NCI-H1930 (cell line): ENCODE data around the gene SLC1A3.
A peak's percentile ranks its signal among the peaks of the same experiment; 100 is the strongest.

ENCODE experiments used
- DNase-seq, 2 experiments: peaks; one replicate each; lab custom pipeline; 2025; lab: John Stamatoyannopoulos, UW

Gene SLC1A3

DNA sequence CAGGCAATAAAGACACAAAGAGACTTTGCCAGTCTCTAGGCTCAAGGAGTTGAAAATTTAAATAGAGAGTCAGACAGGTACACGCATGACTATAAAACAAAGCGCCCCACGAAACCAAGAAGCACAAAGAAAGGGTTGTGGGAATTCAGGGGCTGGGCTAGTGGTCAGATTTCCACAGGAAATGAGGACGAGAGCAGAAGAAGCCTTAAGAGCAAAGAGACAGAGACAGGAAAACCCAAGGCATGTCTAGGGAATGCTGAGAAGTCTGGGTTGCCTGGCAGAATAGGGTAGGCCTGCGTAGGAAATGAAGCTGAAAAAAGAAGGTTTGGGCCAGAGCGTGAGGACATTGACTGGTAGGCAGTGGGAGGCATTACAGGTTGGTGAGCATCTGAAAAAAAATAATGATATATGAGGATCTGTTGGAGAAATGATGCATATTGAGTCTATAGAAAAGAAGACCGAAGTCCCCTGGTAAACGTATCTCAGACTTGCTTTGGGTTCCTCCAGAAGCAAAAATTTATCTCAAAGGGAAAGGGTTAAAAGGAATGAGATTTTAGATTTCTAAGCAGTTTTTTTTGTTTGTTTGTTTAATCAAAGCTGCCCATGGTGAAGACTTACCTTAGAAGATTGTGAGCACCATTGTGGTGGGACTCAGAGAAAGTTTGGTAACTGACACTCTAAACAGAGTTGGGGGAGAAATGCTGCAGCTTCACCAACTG lies 51.8 kb downstream of the SLC1A3 start:
- DNase-seq = no peak

DNA sequence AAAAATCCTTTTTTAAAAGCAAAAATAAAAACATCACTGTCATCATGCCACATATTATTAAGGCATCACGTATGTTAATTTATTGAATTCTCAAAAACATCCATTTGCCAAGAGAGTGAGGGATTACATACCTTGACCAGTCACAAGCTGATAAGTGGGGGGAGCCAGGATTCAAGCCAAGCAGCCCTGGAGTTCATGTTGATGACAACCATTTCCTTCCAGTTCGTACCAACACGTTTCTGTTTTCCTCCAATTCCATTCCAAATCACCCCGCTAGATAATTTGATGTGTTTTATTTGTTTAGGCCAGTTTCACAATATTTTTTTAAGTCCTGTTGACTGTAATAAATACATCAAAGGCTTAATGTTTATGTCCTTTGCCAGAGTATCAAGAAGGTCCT lies 53.0 kb downstream of the SLC1A3 start:
- DNase-seq = no peak

DNA sequence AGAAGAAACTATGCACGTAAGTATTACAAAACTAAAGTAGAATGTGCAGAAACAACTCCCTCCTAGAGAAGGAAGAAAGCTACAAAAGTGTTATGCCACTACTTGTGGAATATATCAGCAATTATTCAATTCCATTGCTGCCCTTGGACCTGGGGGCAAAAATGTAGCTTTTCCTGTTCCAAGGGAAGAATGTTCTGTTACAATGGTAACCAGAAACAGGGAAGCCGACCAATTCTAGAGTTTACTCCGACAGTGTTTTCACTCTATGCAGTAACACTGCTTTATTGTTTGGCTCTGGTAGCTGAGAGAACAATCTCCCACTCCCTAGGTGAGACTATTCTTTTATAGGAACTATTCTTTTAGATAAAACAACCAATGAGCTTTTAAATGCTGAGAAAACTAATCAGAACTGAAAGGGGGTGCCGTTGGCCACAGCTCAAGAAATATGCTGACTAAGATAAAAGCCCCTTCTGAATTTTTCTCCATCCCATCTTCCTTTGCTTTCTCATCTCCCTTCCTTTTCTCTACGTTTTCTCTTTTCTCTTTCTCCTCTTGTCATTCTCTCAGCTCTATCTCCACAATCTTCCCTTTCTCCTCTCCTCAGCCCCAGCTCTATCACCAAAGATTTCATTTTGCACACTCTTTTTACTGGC lies 54.1 kb downstream of the SLC1A3 start:
- DNase-seq = no peak

DNA sequence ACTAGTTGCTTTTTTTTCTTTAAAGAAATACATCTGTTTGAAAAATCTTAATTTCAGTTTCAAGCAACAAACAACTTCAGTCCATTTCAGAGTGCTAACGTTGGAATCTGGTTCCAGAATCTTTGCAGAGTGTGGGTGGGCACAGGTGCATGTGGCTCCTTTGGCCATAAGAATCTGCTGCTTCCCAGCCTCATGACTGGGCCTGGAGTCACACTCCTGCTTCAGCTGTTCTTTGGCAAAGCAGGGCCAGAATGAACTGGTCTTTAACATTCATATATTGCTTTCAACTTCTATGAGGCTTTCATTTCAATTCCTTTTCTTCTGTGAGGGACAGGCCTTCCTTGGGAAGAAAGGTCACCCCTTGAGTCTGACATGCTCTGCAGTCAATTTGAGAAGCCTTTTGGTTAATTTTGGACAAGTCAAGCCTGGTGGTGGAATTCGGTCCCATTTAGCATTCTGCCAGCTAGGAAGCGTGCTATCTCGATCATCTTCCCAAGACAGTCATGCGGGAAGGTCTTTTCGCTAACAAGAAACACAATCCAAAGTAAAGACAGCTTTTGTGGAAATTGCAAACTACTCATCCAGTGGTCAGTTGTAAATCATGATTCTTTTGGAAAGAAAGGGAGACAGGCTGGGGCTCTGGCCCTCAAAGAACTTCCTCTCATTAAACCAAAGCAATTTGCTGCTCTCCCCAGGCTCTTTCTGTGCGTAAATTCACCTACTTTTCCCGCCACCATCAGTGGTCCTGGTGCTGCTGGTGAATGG lies 55.2 kb downstream of the SLC1A3 start:
- DNase-seq = no peak

DNA sequence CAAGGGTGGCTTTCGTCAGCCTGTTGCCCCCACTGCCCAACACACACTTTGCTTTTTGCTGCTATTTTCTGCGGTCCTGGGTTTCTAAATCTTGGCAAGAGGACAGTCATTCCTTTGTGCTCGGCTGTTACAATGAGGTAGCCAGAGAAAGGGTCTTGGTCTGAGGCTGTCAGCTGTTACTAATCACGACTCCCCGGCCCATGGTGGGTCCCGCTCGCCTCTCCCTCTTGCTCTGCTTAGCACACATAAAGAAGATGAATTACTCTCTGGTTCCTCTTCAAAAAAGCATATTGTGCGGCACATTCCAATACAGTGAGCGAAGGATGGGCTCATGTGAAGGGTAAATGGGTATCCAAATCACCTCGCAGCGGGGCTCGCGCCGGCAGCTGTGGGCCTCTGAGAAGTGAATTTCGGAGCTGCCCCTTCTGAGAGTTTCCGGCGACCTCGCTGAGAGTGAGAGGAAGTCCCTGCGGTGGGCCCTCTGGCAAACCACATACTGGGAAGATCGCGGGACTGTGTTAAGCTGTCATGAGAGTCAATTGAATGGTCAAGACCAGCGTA lies 56.0 kb downstream of the SLC1A3 start:
- DNase-seq = no peak

DNA sequence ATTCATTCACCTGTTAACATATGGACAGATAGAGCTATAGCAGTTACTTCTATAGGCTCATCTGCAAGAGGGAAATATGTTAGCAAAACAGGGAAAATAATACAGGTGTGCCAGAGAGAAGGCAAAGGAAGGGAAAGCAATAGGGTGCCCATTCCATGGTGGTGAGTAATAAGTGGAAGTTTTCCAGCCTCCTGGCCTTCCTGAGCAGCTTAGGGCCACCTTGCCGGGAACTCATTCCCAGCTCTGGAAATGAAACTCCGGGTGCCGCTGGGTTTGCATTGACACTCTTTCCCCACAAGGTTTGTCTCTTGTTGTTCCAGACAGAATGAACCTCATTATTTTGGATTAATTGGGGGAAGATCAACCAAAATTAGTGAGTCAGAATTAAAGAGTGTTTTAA lies 58.4 kb downstream of the SLC1A3 start:
- DNase-seq = no peak

DNA sequence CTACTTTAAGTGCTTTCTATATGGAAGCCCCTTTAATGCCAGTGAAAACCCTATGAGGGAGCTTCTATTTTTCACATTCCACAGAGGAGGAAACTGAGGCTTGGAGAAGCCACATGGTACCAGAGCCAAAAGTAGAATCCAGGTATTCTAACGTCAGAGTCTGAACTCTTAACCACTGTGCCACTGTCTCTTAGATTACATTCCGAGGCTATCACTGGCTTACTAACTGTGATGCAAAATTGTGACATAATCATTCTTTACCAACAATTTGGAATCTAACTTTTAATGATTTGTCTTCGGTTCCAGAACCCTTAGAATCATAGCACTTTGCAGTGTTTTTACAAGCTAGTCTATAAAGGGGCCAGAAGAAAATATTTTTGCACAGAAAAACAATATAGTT lies 59.2 kb downstream of the SLC1A3 start:
- DNase-seq = no peak

DNA sequence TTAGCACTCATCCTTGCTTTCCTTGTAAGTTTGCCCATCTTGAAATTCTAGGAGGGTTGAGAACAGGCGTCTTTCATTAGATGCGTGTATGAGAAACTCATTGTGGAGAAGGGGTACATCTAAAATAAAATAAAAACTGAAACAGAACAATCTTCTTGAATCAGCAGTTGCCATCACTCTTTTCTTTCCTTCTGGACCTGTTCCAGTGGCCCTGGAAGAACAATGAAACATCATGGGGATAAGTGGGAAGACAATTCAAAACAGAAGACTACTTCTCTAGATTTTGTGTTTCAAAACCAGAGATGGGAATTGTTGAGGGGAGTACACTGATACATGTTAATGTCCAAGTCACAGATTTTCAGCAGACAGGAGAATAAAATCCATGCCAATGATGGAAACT lies 59.9 kb downstream of the SLC1A3 start:
- no peak for DNase-seq

DNA sequence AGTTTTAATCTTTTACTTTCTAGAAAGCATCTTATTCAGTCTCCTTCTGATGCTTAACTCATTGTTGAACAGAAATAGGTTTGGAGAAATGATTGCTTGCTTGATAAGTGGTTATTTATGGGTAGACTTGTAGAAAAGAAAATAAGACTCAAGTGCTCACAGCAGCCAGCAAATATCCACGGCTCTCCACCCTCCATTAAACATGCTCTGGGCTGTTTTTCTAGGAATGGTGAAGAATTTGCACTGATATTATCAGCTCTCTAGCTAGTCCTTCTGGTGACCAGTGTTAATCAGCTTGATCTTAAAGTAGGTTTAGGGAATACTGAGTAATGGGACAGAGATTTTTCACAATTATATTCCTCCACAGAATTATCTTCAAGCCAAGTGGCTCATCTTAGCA lies 60.6 kb downstream of the SLC1A3 start:
- DNase-seq = no peak

DNA sequence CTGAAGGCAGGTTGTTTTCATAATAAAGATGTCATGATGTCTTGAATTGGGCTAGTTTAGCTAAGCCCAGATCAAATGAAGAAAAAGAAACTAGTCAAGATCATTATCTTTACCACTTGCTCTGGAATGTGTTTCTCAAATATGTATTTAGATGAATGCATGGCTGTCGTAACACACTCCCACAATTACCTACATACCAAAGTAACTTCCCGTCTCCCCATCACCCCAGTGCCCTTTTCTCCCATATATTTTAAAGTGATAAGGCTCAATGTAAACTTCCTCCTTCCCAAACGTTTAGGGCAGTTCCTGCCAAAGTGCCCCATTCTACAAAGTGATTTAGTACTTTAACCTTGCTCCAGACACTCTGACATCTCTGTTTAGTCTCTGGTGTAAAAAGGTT lies 61.4 kb downstream of the SLC1A3 start:
- no peak for DNase-seq

DNA sequence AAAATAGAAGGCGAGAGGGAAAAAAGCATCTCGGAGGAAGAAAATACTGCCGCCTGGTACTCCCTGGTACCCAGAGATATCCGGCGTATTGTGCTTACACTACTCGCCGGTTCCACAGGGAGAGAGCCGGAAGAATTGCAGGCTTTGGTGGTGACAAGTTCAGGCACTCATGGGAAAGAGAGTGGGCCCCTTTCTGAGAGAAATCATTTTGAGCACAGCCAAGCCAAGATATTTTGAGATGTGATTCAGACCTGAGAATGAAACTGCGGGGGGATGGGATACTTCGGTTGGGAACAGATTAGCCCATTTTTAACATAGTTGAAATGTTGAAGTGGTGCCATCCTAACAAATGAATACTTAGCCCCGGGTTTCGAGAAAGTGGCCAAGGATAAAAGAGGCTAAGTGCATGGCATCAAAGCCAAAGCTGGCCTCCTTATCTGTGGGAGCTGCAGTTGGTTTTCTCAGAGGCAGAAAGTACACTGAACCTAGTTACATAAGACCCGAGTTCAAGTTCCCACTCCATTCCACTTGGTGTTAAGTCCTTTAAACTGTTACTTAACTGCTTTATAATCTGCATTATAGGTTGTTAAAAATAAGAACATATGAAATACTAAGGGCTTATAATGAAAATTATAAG lies 62.7 kb downstream of the SLC1A3 start:
- no peak for DNase-seq

DNA sequence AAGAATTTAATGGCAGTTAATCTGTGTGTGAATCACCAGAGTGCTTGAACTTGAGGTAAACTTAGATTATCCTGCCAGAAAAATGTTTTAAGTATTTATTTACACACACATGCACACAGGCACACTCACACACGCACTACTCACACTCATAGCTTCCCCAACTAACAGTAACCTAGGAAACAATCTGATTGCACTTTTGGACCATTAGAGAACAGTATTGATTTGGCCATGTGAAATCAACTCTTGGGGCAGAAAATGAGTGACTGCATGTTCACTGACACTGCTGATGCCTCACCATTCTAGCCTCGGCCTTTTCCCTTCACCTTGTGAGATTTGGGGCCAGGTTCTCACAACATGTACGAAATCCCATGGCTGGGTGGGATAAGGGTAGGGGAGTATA lies 64.1 kb downstream of the SLC1A3 start:
- no peak for DNase-seq

DNA sequence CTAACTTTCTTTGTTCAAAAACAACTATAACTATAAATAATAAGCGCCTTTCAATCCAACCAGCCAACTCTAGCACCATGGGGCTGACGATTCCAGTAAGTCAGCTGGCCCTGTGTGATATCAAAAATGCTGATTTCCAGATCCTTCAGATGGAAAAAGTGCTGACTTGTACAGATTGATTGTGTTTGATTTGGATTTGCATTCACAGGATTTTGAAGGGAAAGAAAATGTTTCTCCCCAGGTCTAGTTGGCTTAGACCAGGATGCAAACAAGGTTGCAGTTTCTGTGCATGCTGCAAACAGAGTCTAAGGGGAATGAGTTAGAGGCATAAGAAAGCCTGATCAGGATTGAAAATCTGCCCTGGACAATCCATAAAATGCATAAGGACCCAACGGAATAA lies 68.9 kb downstream of the SLC1A3 start:
- DNase-seq = no peak

DNA sequence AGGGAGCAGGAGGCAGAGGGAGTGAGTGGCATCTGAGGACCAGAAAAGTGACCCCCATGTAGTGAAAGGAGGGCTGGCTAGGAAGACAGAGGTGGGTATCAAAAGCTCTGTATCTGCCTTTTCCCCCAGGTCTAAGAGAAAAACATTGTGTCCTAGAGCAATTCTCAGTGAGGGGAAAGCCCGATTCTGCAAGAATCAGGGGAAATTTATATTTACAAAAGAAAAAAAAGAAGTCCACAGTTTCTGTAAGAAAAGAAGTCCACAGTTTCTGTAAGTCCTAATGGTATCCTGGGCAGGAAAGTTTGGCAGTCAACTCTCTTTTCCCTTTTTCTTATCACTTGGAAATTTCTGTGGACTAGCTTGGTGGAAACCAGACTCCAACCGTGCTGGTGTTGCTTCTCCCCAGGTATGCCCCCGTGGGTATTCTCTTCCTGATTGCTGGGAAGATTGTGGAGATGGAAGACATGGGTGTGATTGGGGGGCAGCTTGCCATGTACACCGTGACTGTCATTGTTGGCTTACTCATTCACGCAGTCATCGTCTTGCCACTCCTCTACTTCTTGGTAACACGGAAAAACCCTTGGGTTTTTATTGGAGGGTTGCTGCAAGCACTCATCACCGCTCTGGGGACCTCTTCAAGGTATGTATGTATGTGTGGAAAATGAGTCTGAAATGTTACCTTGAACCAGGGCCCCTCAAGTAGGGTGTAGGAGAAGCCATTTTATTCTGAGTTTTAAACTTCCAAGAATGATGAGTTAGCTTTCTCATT lies 73.0 kb downstream of the SLC1A3 start:
- no peak for DNase-seq

DNA sequence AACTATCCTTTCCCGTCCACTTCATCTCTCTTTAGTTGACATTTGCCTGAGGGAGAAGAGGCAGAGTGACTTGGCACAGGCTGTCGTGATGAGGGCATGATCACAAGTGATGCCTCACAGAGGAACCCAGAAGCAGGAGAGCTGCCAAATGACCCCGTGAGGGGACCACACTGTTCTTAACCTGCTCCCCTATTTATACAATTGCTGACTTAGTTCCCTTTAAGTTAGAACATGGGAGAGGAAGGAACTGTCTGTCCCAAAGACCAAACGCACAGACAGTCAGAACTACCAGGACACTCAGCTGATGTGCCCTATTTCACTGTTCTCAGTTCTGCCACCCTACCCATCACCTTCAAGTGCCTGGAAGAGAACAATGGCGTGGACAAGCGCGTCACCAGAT lies 73.7 kb downstream of the SLC1A3 start:
- no peak for DNase-seq

DNA sequence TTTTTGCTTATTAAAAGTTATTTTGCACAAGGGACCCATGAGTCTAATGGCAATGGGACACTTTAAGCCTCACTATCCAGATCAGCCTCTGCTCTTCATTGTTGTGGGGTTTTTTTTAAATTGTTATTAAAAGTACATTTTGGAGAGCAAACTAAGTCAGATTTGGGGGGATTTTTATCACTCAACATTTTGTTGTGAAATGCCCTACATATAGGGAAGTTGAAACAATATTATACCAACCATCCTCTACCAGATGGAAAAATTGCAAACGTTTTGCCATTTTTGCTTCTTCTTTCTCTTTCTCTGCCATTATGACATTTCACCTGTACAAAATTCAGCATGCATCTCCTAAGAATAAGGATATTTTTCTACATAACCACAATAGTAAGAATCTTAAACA lies 75.3 kb downstream of the SLC1A3 start:
- no peak for DNase-seq

DNA sequence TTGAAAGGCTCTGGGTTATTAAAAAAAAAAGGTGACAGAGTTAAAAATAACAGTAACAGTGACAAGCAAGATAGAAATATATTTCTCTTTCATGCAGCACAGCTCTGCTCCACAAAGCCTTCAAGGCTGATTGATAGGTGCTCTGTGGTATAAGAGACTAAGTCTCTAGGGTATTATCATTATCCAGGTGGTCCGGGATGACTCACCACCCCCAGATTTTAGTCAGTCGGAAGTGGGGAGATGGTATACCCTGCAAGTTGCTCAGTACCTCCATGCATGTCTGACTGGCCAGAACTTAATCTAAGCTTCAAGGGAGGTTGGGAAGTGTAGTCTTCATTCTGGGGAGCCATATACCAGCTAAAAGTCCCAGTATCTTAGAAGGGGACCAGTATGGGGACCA lies 76.1 kb downstream of the SLC1A3 start:
- no peak for DNase-seq

DNA sequence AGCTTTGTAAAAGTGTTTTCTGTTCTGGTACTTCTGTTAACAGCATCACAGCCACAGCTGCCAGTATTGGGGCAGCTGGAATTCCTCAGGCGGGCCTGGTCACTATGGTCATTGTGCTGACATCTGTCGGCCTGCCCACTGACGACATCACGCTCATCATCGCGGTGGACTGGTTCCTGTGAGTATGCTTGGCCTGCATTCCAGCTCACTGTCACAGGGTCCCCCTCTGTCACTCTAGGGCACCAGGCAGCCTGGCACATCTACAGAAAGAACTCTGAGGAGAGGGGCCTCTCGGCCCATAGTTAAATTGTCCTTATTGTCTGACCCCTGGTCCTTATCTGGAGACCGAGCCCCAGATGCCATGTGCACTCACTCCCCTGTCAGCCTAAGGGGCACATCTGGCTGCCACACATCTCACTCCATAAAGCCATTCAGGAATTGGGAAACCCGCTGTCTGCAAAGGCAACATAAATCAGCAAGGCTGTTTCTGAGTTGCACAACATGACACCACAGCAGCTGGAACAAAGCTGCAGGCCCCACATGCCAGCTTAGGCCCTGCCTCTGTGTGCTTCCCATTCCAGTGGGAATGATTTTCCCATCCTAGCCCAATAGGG lies 77.5 kb downstream of the SLC1A3 start:
- DNase-seq = no peak

DNA sequence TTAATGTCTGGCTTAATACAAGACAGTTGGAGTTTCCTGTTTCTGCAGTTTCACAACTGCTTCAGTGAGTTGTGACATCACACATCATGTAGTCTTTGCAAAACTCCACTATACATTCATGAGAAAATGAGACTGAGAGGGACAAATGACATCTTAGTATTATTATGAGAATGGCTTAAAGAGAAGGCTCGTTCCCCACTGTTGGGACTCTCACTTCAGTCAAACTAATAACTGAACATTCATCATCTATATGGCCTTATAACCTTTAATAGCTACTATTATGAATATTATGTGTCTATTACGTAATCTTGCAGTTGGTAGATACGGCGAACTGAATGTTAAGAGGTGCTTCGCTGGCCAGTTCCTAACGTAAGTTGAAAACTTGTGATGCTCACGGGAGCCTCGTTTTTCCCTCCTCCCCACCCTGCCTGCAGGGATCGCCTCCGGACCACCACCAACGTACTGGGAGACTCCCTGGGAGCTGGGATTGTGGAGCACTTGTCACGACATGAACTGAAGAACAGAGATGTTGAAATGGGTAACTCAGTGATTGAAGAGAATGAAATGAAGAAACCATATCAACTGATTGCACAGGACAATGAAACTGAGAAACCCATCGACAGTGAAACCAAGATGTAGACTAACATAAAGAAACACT lies 79.4 kb downstream of the SLC1A3 start:
- DNase-seq = no peak

DNA sequence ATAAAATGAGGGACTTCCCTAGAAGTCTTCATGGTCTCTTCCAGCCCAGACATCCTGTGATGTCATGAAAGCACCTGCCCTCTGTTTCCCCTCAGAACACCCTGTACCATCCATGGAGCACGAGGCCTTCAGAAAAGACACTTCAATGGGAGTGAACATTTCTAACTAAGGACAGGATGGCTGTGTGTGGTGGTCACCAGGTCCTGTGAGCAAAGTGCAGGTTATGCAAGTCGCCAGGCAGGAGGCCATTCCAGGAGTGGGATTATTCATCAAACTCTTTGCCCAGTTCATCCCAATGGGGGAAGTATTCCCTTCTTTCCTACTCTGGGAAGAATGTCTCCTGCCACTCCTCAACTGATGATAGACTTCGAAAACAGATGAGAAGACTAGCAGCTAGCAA lies 80.5 kb downstream of the SLC1A3 start:
- DNase-seq = no peak

DNA sequence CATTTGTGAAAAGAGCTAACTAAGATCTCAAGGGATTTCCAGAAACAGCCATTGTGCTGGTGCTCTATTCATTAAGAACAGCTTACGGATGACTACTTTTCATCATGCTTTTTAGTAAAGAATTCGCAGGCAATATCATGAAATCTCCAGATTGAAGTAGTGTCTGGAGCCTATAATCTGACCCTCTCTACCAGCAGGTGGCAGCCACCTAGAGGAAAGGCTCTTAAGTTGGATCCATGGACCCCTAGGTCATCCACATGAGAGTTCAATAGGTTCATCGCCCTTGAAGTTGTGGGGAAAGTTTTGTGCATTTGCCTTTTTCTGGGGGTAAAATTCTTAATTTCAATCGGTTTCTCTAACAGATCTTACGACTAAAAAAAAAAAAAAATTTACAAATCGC lies 82.3 kb downstream of the SLC1A3 start:
- DNase-seq = peak in 1 of 2 experiments; percentile 47
